Stimulated activated CD4-positive, alpha-beta T cell treated with anti-CD3 and anti-CD28 coated beads, Interleukin-12 subunit alpha, Interleukin-12 subunit beta, amount 100 ng/mL, for 48 hours (primary cell): Measurements from ENCODE around the gene SEMA3B.
"Not testable (repeated sequence)": the region's sequence is repeated elsewhere in the genome, so short reads cannot be mapped to it uniquely, and the experiment has no call there.

Experiments
- DNase-seq, 3 donors: peaks; one replicate each; pipeline ENCODE4 v3.0.0-alpha.2; 2020; ENCODE audit warnings: low read depth in 2 of 3, low spot score in 1 of 3

Gene SEMA3B

DNA sequence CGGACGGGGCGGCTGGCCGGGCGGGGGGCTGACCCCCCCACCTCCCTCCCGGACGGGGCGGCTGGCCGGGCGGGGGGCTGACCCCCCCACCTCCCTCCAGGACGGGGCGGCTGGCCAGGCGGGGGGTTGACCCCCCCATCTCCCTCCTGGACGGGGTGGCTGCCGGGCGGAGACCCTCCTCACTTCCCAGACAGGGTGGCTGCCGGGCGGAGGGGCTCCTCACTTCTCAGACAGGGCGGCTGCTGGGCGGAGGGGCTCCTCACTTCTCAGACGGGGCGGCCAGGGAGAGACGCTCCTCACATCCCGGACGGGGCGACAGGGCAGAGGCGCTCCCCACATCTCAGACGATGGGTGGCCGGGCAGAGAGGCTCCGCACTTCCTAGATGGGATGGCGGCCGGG lies 43.1 kb downstream of the SEMA3B start:
- DNase-seq = not testable (repeated sequence)

GRCh38 chr3:50314342-50314741 lies 45.4 kb downstream of the SEMA3B start:
- no peak for DNase-seq

GRCh38 chr3:50314816-50315215 lies 45.9 kb downstream of the SEMA3B start:
- no peak for DNase-seq

DNA sequence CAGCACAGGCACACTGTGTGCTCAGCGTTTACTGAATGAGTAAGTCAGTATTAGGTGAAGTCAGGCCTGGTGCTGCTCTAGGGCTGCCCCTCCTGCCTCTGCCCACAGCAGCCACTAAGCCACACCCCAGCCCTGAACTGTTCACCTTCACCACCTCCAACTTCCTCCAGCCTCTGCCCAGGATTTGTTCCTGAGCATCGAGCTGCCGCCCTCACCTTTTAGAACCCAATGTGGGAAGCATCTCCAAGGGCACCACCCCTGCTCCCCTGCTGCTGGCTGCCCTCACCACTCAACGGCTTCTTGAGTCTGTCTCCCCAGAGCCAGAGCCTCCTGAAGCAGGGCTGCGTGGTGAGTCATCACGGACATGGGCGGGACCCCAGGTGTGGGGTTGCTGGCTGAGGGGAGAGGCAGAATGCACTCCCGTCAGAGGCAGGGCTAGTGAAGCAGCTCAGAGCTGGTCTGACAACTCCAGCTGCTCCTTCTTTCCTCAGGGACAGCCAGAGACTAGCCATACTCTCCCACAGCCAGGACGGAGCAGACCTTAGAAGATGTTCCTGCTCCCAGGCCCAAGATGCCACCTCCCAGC lies 47.8 kb downstream of the SEMA3B start:
- no peak for DNase-seq

DNA sequence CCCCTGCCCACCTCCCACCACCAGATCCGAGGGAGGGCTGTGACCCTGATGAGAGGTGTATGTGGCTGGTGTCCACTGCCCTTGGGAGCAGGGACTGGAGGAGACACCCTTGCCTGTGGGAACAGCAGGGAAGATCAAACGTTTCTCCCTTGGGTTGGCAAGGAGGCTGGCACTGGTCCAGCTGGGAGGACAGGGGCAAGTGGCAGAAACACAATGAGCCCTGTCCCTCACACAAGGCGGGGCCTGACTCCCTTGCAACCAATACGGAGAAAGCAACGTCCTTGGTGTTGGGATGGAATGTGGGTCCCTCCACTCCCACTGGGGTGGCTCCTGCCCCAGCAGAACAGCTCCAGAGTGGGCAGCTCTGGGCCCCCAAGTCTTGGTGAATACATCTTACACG lies 48.4 kb downstream of the SEMA3B start:
- DNase-seq = no peak

- DNase-seq = no peak
These were observed 49.2 kb downstream of the SEMA3B start for GRCh38 chr3:50318163-50318562.

GRCh38 chr3:50318615-50319014 lies 49.7 kb downstream of the SEMA3B start:
- DNase-seq = no peak

- DNase-seq = no peak
These were observed 50.4 kb downstream of the SEMA3B start for GRCh38 chr3:50319181-50319893.

DNA sequence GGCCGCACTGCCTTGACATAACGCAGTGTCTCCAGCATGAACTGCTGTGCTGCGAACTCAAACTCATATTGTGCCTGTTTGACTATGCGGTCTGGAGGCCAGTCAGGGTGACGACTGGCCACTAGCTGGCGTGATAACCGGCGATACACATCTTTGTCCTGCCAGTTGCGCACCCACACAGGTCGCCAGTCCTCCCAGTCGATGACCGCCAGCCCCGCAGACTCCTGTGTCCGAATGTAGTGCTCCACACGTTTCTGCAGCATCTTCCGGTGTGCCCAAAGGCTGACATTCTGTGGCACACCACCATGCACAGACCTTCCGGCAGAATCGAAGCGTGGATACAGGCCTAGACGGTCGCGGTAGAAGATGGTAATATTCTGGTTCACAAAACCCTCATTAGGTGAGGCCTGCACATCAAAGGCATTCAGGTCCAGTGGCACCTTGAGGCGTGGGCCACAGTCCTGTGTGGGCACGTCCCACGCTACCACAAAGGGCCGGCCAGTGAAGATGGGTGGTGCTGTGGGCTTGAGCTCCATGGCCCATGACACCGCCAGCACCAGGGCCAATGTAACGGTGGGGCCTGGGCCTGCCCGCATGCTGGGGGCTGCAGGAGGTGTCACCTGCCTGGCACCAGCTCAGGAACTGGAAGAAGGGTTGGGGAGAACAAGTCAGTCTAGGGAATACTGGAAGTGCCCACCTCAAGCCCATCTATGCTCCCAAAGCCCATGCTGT lies 51.1 kb downstream of the SEMA3B start:
- no peak for DNase-seq

GRCh38 chr3:50320853-50321335 lies 51.9 kb downstream of the SEMA3B start:
- DNase-seq = peak in 1 of 3 donors; percentile 61

GRCh38 chr3:50321336-50322114 lies 52.6 kb downstream of the SEMA3B start:
- DNase-seq = peak; percentile 67 to 83 (median 67)

GRCh38 chr3:50322115-50322385 lies 53.1 kb downstream of the SEMA3B start:
- no peak for DNase-seq

- no peak for DNase-seq
These were observed 53.6 kb downstream of the SEMA3B start, which contains the start of gene HYAL2 for GRCh38 chr3:50322386-50323091. HYAL2 (minus strand) TSS chr3:50322745; CDS start chr3:50320489, 2,256 bp downstream.

GRCh38 chr3:50323092-50323600 lies 54.2 kb downstream of the SEMA3B start:
- no peak for DNase-seq

- no peak for DNase-seq
These were observed 54.8 kb downstream of the SEMA3B start for GRCh38 chr3:50323614-50324199.

- DNase-seq = peak in 2 of 3 donors; percentile 32 to 52
These were observed 55.6 kb downstream of the SEMA3B start for GRCh38 chr3:50324351-50325112.

- no peak for DNase-seq
These were observed 56.1 kb downstream of the SEMA3B start for GRCh38 chr3:50325113-50325480.

GRCh38 chr3:50325497-50326181 lies 56.7 kb downstream of the SEMA3B start:
- no peak for DNase-seq

- DNase-seq = no peak
These were observed 57.2 kb downstream of the SEMA3B start for GRCh38 chr3:50326182-50326541.
